ENCODE measurements around the gene SH2D1B.

- TF ChIP-seq CTCF (IDR thresholded peaks at IDR 0.05), result no peak
- no peak for TF ChIP-seq ZFX (IDR thresholded peaks at IDR 0.05; ENCODE audit: borderline replicate concordance)
Observed at GRCh38 chr1:162384601-162385279, 27.2 kb downstream of the SH2D1B start.
